Measurements from ENCODE around the gene UBE2D4.
"Not testable (repeated sequence)": the region's sequence is repeated elsewhere in the genome, so short reads cannot be mapped to it uniquely, and the experiment has no call there.

Gene UBE2D4

GRCh38 chr7:43914795-43915194, 11.4 kb upstream of the UBE2D4 start:
- DNase-seq, result no peak

DNA sequence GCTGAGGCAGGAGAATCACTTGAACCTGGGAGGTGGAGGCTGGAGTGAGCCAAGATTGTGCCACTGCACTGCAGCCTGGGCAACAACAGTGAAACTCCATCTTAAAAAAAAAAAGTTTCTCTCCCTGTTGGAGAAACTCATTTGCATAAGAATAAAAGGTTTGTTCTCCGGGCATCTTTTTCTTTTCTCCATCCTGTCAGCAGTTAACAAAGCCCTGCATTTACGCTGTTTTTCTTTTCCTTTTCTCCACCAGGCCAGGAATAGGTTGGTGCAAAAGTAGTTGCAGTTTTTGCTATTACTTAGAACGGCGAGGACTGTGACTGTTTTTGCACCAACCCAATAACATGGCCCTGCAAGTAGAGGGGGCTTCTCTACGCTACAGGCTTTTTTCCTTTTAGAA, 10.3 kb upstream of the UBE2D4 start:
- DNase-seq, result no peak

DNA sequence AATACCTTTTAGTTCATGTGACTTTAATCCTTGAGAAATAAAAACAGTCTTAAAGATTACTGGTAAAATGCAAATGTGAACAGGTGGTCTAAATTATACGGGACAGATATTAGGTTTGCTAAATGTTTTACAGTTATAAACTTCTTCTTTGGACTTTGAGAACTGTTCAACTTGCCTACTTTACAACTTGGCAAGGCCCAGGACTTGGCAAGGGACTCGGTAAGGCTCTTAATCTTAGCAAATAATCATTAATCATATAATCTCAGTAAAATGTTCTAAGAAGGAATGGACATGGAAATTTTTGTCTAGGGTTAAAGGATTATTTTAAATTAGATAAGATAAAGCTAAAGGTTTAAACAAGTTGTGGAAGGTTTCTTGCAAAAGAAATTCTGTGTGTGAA, 4.8 kb upstream of the UBE2D4 start:
- DNase-seq, result no peak

- DNase-seq, result no peak
Observed at GRCh38 chr7:43922726-43923125, 3.5 kb upstream of the UBE2D4 start.

- DNase-seq, result no peak
Observed at GRCh38 chr7:43926798-43927123, 525 bp downstream of the UBE2D4 start.

DNA sequence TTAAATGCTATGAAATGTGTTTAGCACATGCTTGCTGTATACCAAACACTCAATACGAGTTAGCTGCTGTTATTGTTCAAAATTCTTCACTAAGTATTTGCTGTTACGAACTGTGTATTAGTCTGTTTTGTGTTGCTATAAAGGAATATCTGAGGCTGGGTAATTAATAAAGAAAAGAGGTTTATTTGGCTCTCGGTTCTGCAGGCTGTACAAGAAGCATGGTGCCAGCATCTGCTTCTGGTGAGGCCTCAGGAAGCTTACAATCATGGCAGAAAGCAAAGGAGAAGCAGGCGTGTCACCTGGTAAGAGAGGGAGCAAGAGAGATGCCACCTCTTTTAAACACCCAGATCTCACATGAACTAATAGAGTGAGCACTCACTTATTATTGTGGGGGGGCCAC, 1.6 kb downstream of the UBE2D4 start:
- no peak for DNase-seq

- no peak for DNase-seq
Observed at GRCh38 chr7:43929529-43930457, 3.6 kb downstream of the UBE2D4 start.

DNA sequence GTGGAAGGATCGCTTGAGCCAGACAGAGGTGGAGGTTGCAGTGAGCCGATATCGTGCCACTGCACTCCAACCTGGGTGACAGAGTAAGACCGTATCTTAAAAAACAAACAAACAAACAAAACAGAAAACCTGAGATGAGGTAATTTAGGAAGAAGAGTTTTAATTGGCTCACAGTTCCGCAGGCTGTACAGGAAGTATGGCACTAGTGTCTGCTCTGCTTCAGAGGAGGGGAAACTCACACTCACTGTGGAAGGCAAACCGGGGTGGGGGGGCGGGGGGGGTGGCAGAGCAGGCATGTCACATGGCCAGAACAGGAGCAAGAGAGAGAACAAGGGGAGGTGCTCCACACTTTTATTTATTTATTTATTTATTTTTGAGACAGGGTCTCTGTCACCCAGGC, 5.1 kb downstream of the UBE2D4 start:
- no peak for DNase-seq

GRCh38 chr7:43933902-43934560, 7.8 kb downstream of the UBE2D4 start:
- DNase-seq, result no peak

GRCh38 chr7:43937444-43937843, 11.2 kb downstream of the UBE2D4 start:
- DNase-seq, result no peak

- DNase-seq, result no peak
Observed at GRCh38 chr7:43938892-43939482, 12.8 kb downstream of the UBE2D4 start.

- no peak for DNase-seq
Observed at GRCh38 chr7:43942250-43942649, 16.0 kb downstream of the UBE2D4 start.

DNA sequence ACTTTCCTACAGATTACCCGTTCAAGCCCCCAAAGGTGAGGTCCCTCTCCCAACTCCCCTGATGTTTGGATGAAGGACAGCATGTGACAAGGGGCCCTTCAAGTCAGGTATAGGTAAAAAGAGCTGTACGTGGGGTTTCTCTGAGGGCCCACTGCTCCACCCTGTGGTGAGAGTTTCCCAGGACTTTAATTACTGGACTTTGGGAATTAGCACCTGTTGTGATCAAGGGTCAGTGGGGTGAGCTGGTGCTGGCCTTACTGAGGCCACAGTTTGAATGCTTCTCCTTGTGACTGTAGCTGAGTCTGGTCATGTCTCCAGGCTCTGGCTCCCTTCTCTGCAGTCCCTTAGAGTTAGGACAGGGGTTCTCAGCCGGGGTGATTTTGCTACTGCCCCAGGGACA, 16.8 kb downstream of the UBE2D4 start:
- no peak for DNase-seq

- DNase-seq, result no peak
Observed at GRCh38 chr7:43943417-43944187, 17.4 kb downstream of the UBE2D4 start.

GRCh38 chr7:43944286-43944685, 18.1 kb downstream of the UBE2D4 start:
- DNase-seq, result no peak

DNA sequence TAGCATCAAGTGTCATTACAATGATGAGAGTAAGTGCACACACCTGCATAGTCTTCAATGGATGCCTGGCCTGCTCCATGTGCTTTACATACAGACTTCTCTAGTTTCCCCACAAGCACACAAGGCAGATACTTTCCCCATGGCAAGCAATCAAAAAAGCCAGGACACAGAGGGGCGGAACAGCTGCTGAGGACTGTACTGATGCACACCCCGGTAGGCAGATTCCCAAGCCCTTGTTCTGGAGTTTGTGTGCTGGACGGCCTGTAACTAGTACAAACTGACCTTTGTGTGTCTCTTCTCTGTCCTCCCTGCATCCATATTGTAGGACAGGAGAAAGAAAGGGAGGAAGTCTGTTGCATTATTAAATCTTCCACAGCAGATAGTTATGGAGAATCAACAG, 25.8 kb downstream of the UBE2D4 start:
- no peak for DNase-seq

DNA sequence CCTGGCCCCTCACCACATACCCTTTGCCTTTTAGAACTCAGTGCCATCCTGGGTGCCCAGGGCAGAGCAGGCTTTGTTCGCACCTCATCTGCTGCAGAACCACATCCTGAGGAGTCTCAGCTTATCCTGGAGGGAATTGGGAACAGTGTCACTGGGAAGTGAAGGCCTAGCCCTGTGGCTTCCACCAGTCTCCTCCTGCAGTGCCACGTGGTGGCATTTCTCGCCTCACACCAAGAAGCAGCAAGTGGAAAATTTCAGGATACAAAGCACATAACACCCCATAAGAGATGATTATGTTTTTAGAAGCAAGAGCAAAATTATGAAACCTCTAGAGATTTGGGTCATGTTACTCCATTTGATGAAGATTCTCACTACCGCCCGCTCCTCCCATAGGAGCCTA, 26.8 kb downstream of the UBE2D4 start:
- DNase-seq, result no peak

GRCh38 chr7:43954524-43955228, 28.4 kb downstream of the UBE2D4 start:
- DNase-seq, result peak; percentile 29

DNA sequence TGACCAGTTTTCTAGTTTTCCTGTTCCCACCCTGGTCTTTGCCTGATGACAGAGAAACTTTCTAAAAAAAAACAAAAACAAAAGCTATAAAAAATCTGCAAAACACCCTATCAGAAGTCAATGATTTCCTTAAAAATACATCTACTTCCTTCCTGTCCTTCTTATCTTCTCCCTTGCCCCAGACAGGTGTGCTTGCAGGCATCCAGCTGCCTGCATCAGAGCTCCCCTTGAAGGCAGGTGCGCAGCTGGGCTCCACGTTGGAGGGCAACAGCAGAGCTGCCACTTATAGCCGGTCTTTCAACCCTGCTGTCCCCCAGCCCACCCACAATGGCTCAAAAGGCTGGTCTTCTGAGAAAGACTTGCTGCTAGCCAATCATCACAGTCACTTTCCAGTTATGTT, 29.8 kb downstream of the UBE2D4 start:
- no peak for DNase-seq

GRCh38 chr7:43960933-43961332, 34.7 kb downstream of the UBE2D4 start:
- no peak for DNase-seq

- DNase-seq, result not testable (repeated sequence)
Observed at GRCh38 chr7:43966392-43966791, 40.2 kb downstream of the UBE2D4 start.

DNA sequence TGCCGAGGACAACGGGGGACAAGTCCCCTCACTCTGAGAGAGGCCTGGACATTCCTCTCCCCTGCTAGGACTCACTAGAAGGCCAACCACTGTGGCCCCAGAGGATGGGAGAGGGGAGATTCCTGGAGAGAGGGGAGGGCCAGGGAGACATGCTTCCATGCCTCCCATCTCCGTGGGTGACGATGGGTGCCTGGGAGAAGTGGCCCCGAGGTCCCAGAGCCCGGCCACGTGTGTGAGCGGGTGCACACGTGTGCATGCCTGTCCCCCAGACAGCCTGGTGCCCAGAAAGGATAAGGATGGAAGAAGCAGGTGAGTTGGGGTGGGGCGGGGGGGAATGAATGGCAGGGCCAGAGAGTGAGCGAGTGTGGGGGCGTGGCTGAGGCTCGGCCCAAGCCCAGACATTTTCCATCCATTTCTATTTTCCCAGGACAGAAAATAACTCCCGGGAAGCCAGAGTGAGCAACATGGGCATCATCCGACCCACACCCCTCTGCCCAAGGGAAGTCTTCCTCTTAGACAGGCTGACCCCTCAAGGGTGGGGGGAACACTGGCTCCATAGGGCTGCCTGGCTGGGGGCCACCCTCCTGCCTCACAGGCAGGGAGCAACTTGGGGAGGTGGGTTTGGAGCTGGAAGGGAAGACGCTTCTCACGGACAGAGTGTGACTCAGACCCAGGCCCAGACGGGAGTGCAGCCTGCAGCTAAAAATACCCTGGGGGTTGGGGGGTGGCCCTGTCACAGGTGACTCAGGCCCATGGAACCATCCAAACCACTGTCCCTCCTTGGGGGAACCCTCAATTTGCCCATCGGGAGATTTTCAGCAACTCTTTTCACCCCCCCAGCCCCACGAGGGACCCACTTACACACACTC, 42.2 kb downstream of the UBE2D4 start:
- not testable (repeated sequence) for DNase-seq

Measured in GF-D8 (cell line).